ENCODE results near the gene SLC9A7.
"Not testable (repeated sequence)": the region's sequence is repeated elsewhere in the genome, so short reads cannot be mapped to it uniquely, and the experiment has no call there.

Gene SLC9A7

DNA sequence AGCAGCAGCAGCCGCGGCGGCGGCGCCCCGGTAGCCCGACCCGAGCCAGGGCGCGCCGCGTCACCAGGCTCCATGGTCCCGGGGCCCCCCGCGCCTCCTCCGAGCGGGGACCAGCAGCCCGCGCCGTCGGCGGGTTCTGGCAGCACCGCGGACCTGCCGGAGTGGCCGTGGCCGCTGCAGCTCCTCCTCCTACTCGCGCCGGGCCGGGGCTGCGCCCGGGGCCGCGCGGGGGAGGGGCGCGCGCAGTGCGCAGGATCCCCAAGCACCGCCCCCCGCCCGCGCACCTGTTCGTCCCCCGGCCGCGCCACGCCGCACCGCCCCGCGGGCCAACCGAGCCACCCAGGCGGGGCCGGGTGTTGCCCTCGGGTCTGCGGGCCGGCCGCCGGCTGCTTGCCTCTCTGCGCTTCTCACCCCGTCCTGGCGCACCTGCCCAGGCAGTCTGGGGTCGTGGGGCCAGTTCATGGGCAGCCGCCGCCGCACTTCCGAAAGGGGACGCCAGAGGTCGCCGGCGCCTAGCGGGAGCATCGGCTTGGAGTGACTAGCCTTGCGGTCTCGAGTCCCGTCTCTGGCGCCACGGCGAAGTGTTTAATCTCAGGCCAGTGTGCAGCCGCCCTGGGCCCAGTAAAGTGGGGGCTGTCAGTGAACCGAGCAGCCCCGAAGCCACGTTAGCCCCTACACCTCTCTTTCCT lies at the start of gene SLC9A7:
TSS of gene SLC9A7 (minus strand) at position 163 of the 689 bp plus-strand sequence. CDS start at position 74, 89 bp downstream.
- DNase-seq = peak; percentile 48 to 98 (median 94)

DNA sequence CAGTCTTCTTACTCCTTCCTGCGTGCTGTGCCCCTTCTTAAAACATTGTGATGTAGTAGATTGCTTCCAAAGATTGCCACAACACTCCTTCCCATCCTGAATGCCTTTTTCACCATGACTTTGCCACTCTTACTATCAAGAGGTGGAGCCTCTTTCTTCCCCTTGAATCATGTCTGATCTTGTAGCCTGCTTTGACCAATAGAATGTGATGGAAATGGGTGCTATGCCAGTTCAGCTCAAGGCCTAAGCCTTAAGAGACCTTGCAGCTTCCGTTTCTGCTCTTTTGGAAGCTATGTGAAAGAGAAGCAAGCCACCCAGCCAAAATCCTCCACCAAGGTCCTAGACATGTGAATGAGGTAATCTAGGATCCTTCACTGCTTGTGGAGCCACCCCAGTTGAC lies 46.4 kb upstream of the SLC9A7 start:
- DNase-seq = no peak

GRCh38 chrX:46803140-46803539 lies 44.2 kb upstream of the SLC9A7 start:
- peak in 1 of 3 experiments; percentile 34 for DNase-seq

DNA sequence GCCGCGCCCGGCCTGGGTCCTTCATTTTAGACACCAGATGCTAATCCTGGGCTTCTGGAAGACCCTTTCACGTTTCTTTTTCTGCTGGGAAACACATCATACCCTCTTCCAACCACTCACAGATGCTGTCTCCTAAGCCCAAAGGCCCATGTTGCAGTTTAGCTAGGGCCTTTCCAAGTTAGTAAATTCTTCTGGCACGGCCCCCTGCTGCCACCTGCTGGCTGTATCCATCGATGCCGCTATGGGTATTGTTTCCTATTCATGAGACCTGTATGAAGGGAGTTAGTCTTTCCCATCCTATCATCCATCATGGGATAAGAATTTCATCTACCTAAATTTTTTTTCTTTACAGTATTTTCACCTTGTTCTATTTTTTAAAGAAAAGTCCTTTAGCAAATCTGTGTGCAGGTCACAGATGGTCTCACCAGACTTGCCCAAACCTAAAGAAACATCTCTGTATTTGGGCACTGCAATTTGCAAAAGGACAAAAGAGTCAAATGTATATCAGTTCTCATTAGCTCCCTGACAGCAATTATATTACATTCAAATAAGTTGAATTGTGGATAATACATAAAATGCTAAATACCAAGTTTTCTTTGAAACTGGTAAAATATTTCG lies 37.8 kb upstream of the SLC9A7 start:
- peak; percentile 34 to 90 (median 80) for DNase-seq

DNA sequence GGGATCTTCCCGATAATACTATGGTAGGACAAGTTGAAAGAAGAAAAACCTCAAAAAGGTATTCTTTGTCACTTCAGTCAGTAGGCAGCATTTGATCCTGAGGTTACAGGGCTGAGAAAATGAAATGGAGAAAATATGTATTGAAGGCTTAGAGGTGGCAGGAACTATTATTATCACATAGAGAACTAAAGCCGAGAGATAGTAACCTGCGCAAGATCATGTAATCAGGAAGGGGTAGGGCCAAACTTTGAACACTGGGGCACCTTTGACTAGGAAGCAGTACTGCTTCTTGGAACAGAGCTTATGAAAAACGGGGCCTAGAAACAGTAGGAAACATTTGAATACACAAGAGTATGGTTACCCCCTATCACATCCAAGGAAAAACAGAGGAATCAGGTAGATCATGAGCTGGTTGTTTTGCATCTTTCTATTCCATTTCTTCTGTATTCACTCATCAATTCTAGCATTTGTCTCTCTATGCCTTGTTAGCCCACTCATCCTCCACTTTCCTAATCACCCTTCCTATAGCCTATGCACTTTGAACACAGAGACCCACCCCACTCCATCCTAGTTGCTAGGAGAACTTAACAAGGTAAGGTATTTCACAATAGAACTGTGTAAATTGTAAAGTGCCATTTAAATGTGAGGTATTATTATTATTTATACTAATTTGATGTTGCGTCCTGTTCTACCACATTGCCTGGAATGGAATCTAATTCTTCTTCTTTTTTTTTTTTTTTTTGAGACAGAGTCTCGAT lies 34.6 kb upstream of the SLC9A7 start:
- DNase-seq = no peak

- DNase-seq = no peak
These were observed 33.9 kb upstream of the SLC9A7 start for GRCh38 chrX:46792810-46793188.

DNA sequence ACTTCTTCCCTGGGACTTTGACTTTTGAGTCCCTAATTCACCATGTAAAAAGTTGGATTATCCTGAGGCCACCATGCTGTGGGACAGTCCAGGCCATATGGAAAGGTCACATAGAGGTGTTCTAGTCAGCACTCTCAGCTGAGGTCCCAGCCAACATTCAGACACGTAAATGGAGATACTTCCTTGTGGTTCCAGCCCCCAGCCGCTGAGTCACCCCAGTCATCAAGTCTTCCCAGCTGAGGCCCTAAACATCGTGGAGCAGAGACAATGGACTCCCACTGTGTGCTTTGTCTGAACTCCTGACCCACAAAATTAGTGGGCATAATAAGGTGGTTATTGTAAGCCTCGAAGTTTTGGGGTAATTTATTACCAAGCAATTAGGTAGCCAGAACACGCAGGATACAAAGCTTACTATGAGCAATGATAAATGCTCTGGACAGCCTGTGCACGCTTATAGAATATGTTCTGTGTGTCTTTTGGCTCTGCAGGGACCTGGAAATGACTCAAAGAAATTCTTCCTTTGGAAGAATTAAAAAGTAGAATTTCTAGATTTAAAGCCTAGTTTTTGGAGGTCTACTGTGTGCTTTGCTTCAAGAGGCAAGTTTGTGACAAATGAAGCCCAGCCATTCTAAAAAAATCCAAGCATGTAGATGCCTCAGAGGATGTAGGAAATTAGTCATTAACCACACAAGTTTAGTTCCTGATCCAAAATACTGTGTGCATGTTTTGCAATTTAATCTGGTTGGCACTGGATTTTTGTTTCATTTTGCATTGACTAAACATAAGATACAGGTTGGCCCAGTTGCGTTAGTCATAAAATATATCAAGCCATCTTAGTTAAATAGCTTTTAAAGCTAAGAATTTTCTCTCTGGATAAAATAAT lies 33.2 kb upstream of the SLC9A7 start:
- peak in 2 of 3 experiments; percentile 75 to 91 for DNase-seq

DNA sequence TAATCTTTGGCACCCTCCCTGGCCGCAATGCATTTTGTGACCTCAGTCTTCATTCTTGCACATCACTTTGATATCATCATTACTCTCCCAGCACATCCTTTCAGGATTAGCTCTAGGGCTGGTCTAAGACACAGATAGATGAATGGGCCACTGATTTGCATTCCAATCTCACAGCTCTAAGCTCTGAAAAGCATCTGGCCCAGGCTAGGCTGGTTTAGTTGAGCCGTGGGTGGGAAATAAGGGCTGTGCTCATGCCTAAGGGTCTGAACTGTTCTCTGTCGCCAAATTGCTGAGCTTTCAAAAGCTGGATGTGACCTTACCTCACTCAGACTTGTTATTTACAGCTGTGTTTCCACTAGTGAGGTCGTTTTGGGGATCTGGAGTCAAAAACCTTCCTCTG lies 30.0 kb upstream of the SLC9A7 start:
- no peak for DNase-seq

DNA sequence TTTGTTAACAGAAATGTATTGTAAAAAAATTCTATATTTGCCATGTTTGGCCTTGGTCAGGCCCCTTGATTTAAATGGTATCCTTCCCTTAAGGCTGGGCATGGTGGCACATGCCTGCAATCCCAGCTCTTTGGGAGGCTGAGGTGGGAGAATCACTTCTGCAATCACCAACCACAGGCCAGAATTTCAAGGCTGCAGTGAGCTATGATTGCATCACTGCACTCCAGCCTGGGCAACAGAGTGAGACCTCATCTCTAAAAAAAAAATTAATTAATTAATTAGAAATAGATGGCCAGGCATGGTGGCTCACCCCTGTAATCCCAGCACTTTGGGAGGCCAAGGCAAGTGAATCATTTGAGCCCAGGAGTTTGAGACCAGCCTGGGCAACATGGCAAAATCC lies 25.5 kb upstream of the SLC9A7 start:
- DNase-seq = not testable (repeated sequence)

DNA sequence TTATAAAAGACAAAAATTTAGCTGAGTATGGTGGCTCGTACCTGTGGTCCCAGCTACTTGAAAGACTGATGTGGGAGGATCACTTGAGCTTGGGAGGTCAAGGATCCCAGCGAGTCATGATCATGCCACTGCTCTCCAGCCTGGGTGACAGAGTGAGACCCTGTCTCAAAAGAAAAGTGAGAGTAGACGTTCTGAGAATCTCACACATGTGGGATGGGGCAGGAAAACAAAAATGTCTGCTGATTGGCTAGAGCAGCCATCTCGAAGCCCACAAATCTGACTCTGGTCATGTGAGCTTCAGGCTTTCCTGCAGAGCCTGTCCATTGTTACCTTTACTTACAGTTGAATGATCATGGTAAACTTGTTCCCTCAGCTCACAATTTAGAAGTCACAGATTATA lies 23.1 kb upstream of the SLC9A7 start:
- DNase-seq = no peak

GRCh38 chrX:46777971-46778810 lies 19.3 kb upstream of the SLC9A7 start:
- peak in 2 of 3 experiments; percentile 10 to 57 for DNase-seq

GRCh38 chrX:46770817-46771163 lies 11.9 kb upstream of the SLC9A7 start:
- no peak for DNase-seq

GRCh38 chrX:46770000-46770816 lies 11.3 kb upstream of the SLC9A7 start:
- no peak for DNase-seq

- no peak for DNase-seq
These were observed 4.0 kb upstream of the SLC9A7 start for GRCh38 chrX:46762963-46763362.

GRCh38 chrX:46759645-46759974 lies 692 bp upstream of the SLC9A7 start:
- no peak for DNase-seq

GRCh38 chrX:46758163-46758955 lies 559 bp downstream of the SLC9A7 start:
- peak in 1 of 3 experiments; percentile 87 for DNase-seq

DNA sequence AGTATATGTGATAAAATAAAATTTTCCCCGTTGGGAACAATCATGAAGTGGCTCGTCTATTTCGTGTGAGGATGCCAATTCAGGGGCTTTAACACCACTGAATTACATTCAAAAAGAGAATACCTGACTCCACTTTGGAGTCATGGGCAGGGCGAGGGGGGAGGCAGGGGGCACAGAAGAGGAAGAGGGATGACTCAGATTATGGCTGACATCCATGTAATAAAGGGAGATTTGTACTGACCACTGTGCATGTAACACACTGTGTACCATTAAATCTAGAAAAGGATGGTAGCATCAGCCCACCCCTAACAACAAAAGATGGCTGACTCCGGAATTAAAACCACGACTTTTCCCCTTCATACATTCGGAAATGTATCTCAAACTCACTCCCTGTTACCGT lies 1.3 kb downstream of the SLC9A7 start:
- DNase-seq = no peak

- peak in 1 of 3 experiments; percentile 28 for DNase-seq
These were observed 1.9 kb downstream of the SLC9A7 start for GRCh38 chrX:46757052-46757451.

GRCh38 chrX:46755671-46756070 lies 3.2 kb downstream of the SLC9A7 start:
- DNase-seq = no peak

DNA sequence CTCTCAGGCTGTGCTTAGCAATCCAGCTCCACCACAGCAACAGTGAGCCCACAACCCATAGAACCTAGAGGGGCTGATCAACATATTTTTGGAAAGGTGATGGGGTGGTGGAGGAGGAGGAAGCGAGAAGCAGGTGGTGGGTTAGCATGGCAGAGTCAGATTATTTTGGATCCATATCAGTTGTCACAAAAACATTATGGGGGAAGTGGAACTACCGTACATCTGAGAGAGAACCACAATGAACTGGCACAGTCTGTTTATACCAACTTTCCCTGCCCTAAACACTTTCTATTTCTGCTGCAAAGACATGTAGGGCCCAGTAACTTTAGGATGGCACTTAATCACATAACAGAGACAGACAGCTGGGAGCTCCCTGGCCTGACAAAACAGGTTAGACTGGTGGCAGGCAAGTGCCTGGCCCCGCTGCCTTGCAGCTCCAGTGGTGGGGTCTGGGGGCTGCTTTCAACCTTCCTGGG lies 4.3 kb downstream of the SLC9A7 start:
- DNase-seq = peak in 1 of 3 experiments; percentile 9
